Duodenal mucosa (tissue), 2 donors: ENCODE data around the gene NFASC.

Experiments used
- H3K27ac ChIP-seq: one replicate; pipeline ENCODE4 v1.7.0; 2013; ENCODE audit warnings: low read depth, low read length
- H3K27me3 ChIP-seq, 2 donors: one replicate each; pipeline ENCODE4 v1.7.0; 2013; ENCODE audit warnings: low read length in 2 of 2, control low read depth in 1 of 2; ENCODE audit not compliant: insufficient read depth in 2 of 2, control insufficient read depth in 1 of 2
- H3K36me3 ChIP-seq, 2 donors: one replicate each; pipeline ENCODE4 v1.7.0; 2013; ENCODE audit warnings: low read length in 2 of 2, control low read depth in 1 of 2; ENCODE audit not compliant: insufficient read depth in 2 of 2, control insufficient read depth in 1 of 2
- H3K4me1 ChIP-seq, 2 donors: one replicate each; pipeline ENCODE4 v1.7.0; 2013; ENCODE audit warnings: low read length in 2 of 2, control low read depth in 1 of 2; ENCODE audit not compliant: insufficient read depth in 2 of 2, control insufficient read depth in 1 of 2
- H3K4me3 ChIP-seq, 2 donors: one replicate each; pipeline ENCODE4 v1.7.0; 2013; ENCODE audit warnings: low read length in 2 of 2, low read depth in 1 of 2
- H3K9ac ChIP-seq, 2 donors: one replicate each; pipeline ENCODE4 v1.7.0; 2013; ENCODE audit warnings: low read length in 2 of 2, low read depth in 1 of 2
- H3K9me3 ChIP-seq, 2 donors: one replicate each; pipeline ENCODE4 v1.7.0; 2013; ENCODE audit warnings: low read length in 2 of 2, control low read depth in 1 of 2; ENCODE audit not compliant: control insufficient read depth in 1 of 2

The NFASC gene

DNA sequence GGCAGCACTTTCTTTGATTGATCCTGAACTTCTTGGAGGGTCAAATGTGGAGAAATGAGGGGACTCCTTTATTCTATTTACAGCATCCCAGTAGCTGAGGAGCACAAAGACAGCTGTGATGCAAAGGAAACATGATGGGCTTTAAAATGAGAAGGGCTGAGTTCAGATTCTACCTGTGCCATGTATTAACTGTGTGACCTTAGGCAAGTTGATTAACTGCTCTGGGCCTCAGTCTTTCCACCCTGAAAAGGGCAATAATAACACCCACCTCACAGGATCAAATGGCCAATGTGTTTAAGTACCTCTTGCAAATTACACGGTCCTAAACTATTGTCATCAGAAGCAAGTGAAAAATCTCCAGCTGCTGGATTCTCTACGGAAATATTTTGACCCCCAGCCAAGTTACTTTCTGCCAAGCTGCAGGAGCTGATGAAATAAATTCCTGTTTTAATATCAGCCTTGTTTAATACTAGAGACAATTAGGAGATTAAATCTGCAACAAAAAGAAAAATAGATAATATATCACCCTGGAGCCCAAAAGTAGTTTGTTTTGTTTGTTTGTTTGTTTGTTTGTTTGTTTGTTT is 197.9 kb downstream of the NFASC start:
- H3K9ac ChIP-seq = no peak overlapping the region
- H3K36me3 ChIP-seq = no peaks in the 10 kb centered on the region
- no peaks in the 10 kb centered on the region for H3K27me3 ChIP-seq
- H3K27ac ChIP-seq = no peak overlapping the region
- no peaks in the 10 kb centered on the region for H3K9me3 ChIP-seq
- peaks cover 0 to 9% of the 10 kb centered on the region in 2 donors for H3K4me1 ChIP-seq
- no peak overlapping the region for H3K4me3 ChIP-seq

DNA sequence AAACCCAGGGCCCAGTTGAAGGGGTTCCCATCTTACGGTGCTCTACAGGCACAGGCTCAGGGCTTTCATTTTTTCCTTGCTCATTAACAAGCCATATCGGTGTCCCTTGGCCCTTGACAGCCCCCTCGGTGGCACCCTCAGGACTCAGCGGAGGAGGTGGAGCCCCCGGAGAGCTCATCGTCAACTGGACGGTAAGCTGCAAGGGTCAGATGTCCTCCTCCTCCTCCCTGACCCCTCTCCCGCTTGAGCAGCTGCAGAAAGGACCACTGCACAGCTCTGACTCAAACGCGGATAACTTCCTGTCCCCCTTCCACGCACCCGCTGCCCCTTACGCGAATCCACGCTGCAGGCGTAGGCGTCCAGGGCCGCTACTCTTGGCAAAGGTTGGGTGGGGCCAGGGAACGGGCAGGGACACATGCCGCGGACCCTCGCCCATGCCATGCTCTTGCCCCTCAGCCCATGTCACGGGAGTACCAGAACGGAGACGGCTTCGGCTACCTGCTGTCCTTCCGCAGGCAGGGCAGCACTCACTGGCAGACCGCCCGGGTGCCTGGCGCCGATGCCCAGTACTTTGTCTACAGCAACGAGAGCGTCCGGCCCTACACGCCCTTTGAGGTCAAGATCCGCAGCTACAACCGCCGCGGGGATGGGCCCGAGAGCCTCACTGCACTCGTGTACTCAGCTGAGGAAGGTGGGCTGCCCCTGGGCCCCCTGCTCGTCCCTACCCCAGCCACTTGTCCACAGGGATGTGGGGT is 198.9 kb downstream of the NFASC start:
- no peak overlapping the region for H3K9ac ChIP-seq
- H3K36me3 ChIP-seq = no peaks in the 10 kb centered on the region
- peaks cover 0 to 9% of the 10 kb centered on the region in 2 donors for H3K4me1 ChIP-seq
- H3K27me3 ChIP-seq = no peaks in the 10 kb centered on the region
- no peak overlapping the region for H3K4me3 ChIP-seq
- no peak overlapping the region for H3K27ac ChIP-seq
- H3K9me3 ChIP-seq = no peaks in the 10 kb centered on the region

GRCh38 chr1:205071028-205071409 is 200.4 kb downstream of the NFASC start:
- H3K9me3 ChIP-seq = no peaks in the 10 kb centered on the region
- no peak overlapping the region for H3K4me3 ChIP-seq
- no peak overlapping the region for H3K9ac ChIP-seq
- no peaks in the 10 kb centered on the region for H3K27me3 ChIP-seq
- H3K4me1 ChIP-seq = peaks cover 0 to 9% of the 10 kb centered on the region in 2 donors
- H3K27ac ChIP-seq = no peak overlapping the region
- H3K36me3 ChIP-seq = no peaks in the 10 kb centered on the region

DNA sequence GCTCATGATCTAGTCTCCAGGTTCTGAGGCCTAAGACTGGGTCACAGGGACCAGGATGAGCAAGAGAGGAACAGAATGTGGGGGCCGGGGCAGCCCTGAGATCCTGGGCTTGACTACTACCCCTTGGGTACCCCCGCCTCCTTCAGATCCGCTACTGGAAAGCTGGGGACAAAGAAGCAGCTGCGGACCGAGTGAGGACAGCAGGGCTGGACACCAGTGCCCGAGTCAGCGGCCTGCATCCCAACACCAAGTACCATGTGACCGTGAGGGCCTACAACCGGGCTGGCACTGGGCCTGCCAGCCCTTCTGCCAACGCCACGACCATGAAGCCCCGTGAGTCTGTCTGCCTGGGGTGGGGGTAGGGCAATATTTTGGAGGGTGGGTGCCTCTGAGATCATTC is 201.1 kb downstream of the NFASC start:
- Histone ChIP-seq H3K27me3 (no peaks in the 10 kb centered on the region), H3K36me3 (no peaks in the 10 kb centered on the region), H3K4me3 (no peak overlapping the region), H3K27ac (no peak overlapping the region), H3K9ac (no peak overlapping the region), H3K9me3 (no peaks in the 10 kb centered on the region), H3K4me1 (peaks cover 0 to 2% of the 10 kb centered on the region in 2 donors)

DNA sequence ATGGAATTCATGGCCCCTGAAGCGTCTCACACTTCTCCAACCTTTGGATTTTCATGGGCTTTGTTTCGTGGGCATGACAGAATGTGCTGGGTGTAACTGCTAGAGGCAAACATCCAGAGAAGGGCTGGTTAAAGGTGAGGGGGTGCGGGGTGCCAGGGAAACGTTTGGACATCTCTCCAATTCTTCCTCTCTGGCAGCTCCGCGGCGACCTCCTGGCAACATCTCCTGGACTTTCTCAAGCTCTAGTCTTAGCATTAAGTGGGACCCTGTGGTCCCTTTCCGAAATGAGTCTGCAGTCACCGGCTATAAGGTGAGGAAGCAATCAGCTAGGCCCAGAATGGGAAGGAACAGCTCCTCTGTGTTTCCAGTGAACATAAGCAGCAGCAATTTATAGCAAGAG is 201.6 kb downstream of the NFASC start:
- Histone ChIP-seq H3K36me3 (no peaks in the 10 kb centered on the region), H3K4me1 (no peaks in the 10 kb centered on the region), H3K9ac (no peak overlapping the region), H3K27me3 (no peaks in the 10 kb centered on the region), H3K9me3 (no peaks in the 10 kb centered on the region), H3K4me3 (no peak overlapping the region), H3K27ac (no peak overlapping the region)
